Activated T-helper 1 cell treated with Interleukin-2 at 50 U/mL for 16 hours (primary cell): ENCODE data around the gene CARNS1.

Experiments
- DNase-seq: peaks from one replicate; pipeline ENCODE4 v3.0.0-alpha.2; 2020; ENCODE audit warnings: low read depth

CARNS1 gene

GRCh38 chr11:67376063-67376820 is 39.2 kb upstream of the CARNS1 start:
- no peak for DNase-seq

GRCh38 chr11:67376873-67377808 is 38.3 kb upstream of the CARNS1 start:
- DNase-seq: no peak

GRCh38 chr11:67378544-67378943 is 36.9 kb upstream of the CARNS1 start:
- DNase-seq: no peak

GRCh38 chr11:67379061-67380058 is 36.1 kb upstream of the CARNS1 start:
- no peak for DNase-seq

- DNase-seq: no peak
These were observed 34.1 kb upstream of the CARNS1 start for GRCh38 chr11:67381244-67381972.

- DNase-seq: peak; percentile 67
These were observed 33.0 kb upstream of the CARNS1 start for GRCh38 chr11:67382276-67383136.

- DNase-seq: no peak
These were observed 30.6 kb upstream of the CARNS1 start for GRCh38 chr11:67384851-67385366.

GRCh38 chr11:67387069-67387468 is 28.4 kb upstream of the CARNS1 start:
- no peak for DNase-seq

- no peak for DNase-seq
These were observed 28.0 kb upstream of the CARNS1 start for GRCh38 chr11:67387518-67387917.

- DNase-seq: no peak
These were observed 26.0 kb upstream of the CARNS1 start for GRCh38 chr11:67389477-67389876.

- no peak for DNase-seq
These were observed 24.6 kb upstream of the CARNS1 start for GRCh38 chr11:67390947-67391303.

- DNase-seq: peak; percentile 87
These were observed 23.9 kb upstream of the CARNS1 start, which contains the start of gene RAD9A for GRCh38 chr11:67391304-67392182. Gene RAD9A (plus strand): TSS chr11:67391986. CDS start chr11:67392045, 59 bp downstream.

- no peak for DNase-seq
These were observed 23.2 kb upstream of the CARNS1 start for GRCh38 chr11:67392183-67392715.

GRCh38 chr11:67393437-67393836 is 22.0 kb upstream of the CARNS1 start:
- DNase-seq: no peak

GRCh38 chr11:67393990-67394389 is 21.5 kb upstream of the CARNS1 start:
- DNase-seq: no peak

GRCh38 chr11:67395555-67396258 is 19.8 kb upstream of the CARNS1 start:
- DNase-seq: no peak

GRCh38 chr11:67396259-67396581 is 19.3 kb upstream of the CARNS1 start:
- DNase-seq: no peak
